CD14-positive monocyte (primary cell): Measurements from ENCODE around the gene RBKS. TPM values are rescaled to one million over a fixed set of nuclear protein-coding genes. Genes with fewer than 3 reads are reported as not detected.

Experiments used
- DNase-seq, 3 donors: peaks; one replicate each; pipeline ENCODE4 v3.0.0-alpha.2; 2011 to 2022
- H2AFZ ChIP-seq: 2 replicates; pipeline ENCODE4 v1.6.0; 2012; ENCODE audit warnings: mild to moderate bottlenecking, low read depth, low read length, inconsistent platforms; ENCODE audit not compliant: insufficient read depth, poor library complexity, severe bottlenecking
- H3K27ac ChIP-seq, 2 donors: 1 replicate in 1 of 2; 2 replicates in 1 of 2; pipeline ENCODE4 v1.5.1; 2012 to 2013; ENCODE audit warnings: low read length in 2 of 2, control low read depth in 1 of 2, inconsistent platforms in 1 of 2, low read depth in 1 of 2, mild to moderate bottlenecking in 1 of 2
- H3K27me3 ChIP-seq, 2 donors: one replicate each; pipeline versions ENCODE4 v1.6.0 to v1.6.1; 2011 to 2013; ENCODE audit warnings: low read length in 2 of 2; ENCODE audit not compliant: control insufficient read depth in 2 of 2, insufficient read depth in 2 of 2
- H3K36me3 ChIP-seq, 2 donors: replicated peaks in 1 of 2; 1 replicate in 1 of 2; 2 replicates in 1 of 2; pipeline versions ENCODE4 v1.5.1 to v1.6.1; 2012 to 2013; ENCODE audit warnings: low read length in 2 of 2, control low read depth in 1 of 2, inconsistent platforms in 1 of 2, mild to moderate bottlenecking in 1 of 2; ENCODE audit not compliant: insufficient read depth in 2 of 2, control insufficient read depth in 1 of 2
- H3K4me1 ChIP-seq, 2 donors: 1 replicate in 1 of 2; 2 replicates in 1 of 2; pipeline versions ENCODE4 v1.5.1 to v1.6.1; 2012 to 2013; ENCODE audit warnings: low read length in 2 of 2, control low read depth in 1 of 2, inconsistent platforms in 1 of 2, mild to moderate bottlenecking in 1 of 2, moderate library complexity in 1 of 2; ENCODE audit not compliant: insufficient read depth in 2 of 2, control insufficient read depth in 1 of 2
- H3K4me2 ChIP-seq: replicated peaks from 2 replicates; pipeline ENCODE3; 2012; ENCODE audit warnings: low read length, moderate library complexity, mild to moderate bottlenecking; ENCODE audit not compliant: poor library complexity, severe bottlenecking; ENCODE audit errors: extremely low read depth
- H3K4me3 ChIP-seq, 3 experiments: fragments of 200-600 bp in 1 of 3; sonication (generic) in 1 of 3; replicated peaks in 1 of 3; 1 replicate in 2 of 3; 2 replicates in 1 of 3; pipeline ENCODE4 v1.5.1; 2011 to 2013; ENCODE audit warnings: low read length in 3 of 3, mild to moderate bottlenecking in 3 of 3, control low read depth in 2 of 3, low read depth in 2 of 3, inconsistent platforms in 1 of 3, moderate library complexity in 1 of 3
- H3K79me2 ChIP-seq: 2 replicates; pipeline ENCODE4 v1.6.0; 2012; ENCODE audit warnings: mild to moderate bottlenecking, control low read depth, inconsistent platforms, low read length, moderate library complexity; ENCODE audit not compliant: insufficient read depth
- H3K9ac ChIP-seq: 2 replicates; pipeline ENCODE4 v1.6.0; 2017; ENCODE audit warnings: low read length, mild to moderate bottlenecking; ENCODE audit not compliant: insufficient read depth, poor library complexity, severe bottlenecking
- H3K9me3 ChIP-seq, 2 donors: replicated peaks in 1 of 2; 1 replicate in 1 of 2; 2 replicates in 1 of 2; pipeline versions ENCODE4 v1.5.1 to v1.6.1; 2012 to 2013; ENCODE audit warnings: low read length in 2 of 2, control low read depth in 1 of 2; ENCODE audit not compliant: control insufficient read depth in 1 of 2, insufficient read depth in 1 of 2
- H4K20me1 ChIP-seq: 2 replicates; pipeline ENCODE4 v1.6.0; 2012; ENCODE audit warnings: mild to moderate bottlenecking, low read length, control low read depth, moderate library complexity; ENCODE audit not compliant: insufficient read depth
- H3K27ac Mint-ChIP-seq, 7 donors: one replicate each; pipeline ENCODE4 v1.8.0; 2020; ENCODE audit warnings: mild to moderate bottlenecking in 7 of 7, mixed read lengths in 7 of 7, moderate library complexity in 6 of 7, inconsistent platforms in 2 of 7
- H3K27me3 Mint-ChIP-seq, 3 donors: one replicate each; pipeline ENCODE4 v1.8.0; 2021 to 2022; ENCODE audit warnings: low read depth in 3 of 3, mild to moderate bottlenecking in 3 of 3, mixed read lengths in 3 of 3, moderate library complexity in 3 of 3, inconsistent platforms in 1 of 3
- H3K36me3 Mint-ChIP-seq, 2 donors: one replicate each; pipeline ENCODE4 v1.8.0; 2020; ENCODE audit warnings: mixed read lengths in 2 of 2, inconsistent platforms in 1 of 2, mild to moderate bottlenecking in 1 of 2
- H3K4me1 Mint-ChIP-seq: one replicate; pipeline ENCODE4 v1.8.0; 2020; ENCODE audit warnings: mild to moderate bottlenecking, mixed read lengths
- H3K4me3 Mint-ChIP-seq, 2 donors: one replicate each; pipeline ENCODE4 v1.8.0; 2020; ENCODE audit warnings: mild to moderate bottlenecking in 2 of 2, mixed read lengths in 2 of 2, moderate library complexity in 1 of 2
- H3K9me3 Mint-ChIP-seq, 7 donors: one replicate each; pipeline ENCODE4 v1.8.0; 2020 to 2022; ENCODE audit warnings: mixed read lengths in 7 of 7, mild to moderate bottlenecking in 6 of 7, moderate library complexity in 6 of 7, inconsistent platforms in 2 of 7
- WGBS: methylation state at CpG from one replicate; pipeline ENCODE4 v1.1.5; 2013; ENCODE audit warnings: missing lambda C conversion rate; ENCODE audit not compliant: insufficient coverage; 5-methylcytosine and 5-hydroxymethylcytosine counted together
- intact Hi-C, 2 donors: fragments of 100-400 bp; cut with micrococcal nuclease; formaldehyde crosslinking; loops; one replicate each; pipeline versions ENCODE4 v1.15.0 to v1.15.1; 2023
- polyA plus RNA-seq, 3 donors: library from polyadenylated mRNA; depleted of rRNA in 1 of 3; unstranded in 2 of 3; stranded (reverse) in 1 of 3; fragments of 300-500 nt in 2 of 3; fragments of >200 nt in 1 of 3; fragmentation: Illumina TruSeq in 2 of 3; gene quantifications; 1 replicate in 2 of 3; 2 replicates in 1 of 3; pipeline ENCODE4 v1.2.3, GENCODE V29; 2012 to 2021
- TF ChIP-seq, protein P1 (sequence below): fragments of 200-600 bp; IDR thresholded peaks from one replicate; pipeline ENCODE4 v1.8.0; 2022; ENCODE audit warnings: antibody characterized with exemption, mild to moderate bottlenecking

The RBKS gene
- polyA plus RNA-seq, 3 donors = 3.9 to 39.1 (median 4.3) TPM

GRCh38 chr2:27736031-27736889, 153.9 kb downstream of the RBKS start:
- Histone ChIP-seq H3K4me3 (peak overlapping the region in 1 of 3 experiments; percentile 71), H3K36me3 (no peaks in the 10 kb centered on the region), H3K9ac (peak overlapping the region; percentile 33), H3K79me2 (no peaks in the 10 kb centered on the region), H2AFZ (peak overlapping the region; percentile 91), H4K20me1 (no peaks in the 10 kb centered on the region), H3K27ac (no peak overlapping the region), H3K27me3 (no peaks in the 10 kb centered on the region), H3K4me2 (peak overlapping the region; percentile 80), H3K4me1 (peaks cover 15 to 24% of the 10 kb centered on the region in 2 donors), H3K9me3 (peaks cover 0 to 5% of the 10 kb centered on the region in 2 donors)
- intact Hi-C loops = no loop called here
- no peak for DNase-seq
- Mint-ChIP-seq H3K27ac (peak overlapping the region in 1 of 7 donors; percentile 33), H3K4me1 (peaks cover 20% of the 10 kb centered on the region), H3K4me3 (peak overlapping the region; percentile 56 to 88), H3K27me3 (peaks cover 3 to 11% (median 4%) of the 10 kb centered on the region in 3 donors), H3K36me3 (no peaks in the 10 kb centered on the region), H3K9me3 (peaks cover 2 to 13% (median 6%) of the 10 kb centered on the region in 7 donors)
- 91% methylated on average over 8 of the region's 10 CpGs for WGBS
- TF ChIP-seq, protein P1, sequence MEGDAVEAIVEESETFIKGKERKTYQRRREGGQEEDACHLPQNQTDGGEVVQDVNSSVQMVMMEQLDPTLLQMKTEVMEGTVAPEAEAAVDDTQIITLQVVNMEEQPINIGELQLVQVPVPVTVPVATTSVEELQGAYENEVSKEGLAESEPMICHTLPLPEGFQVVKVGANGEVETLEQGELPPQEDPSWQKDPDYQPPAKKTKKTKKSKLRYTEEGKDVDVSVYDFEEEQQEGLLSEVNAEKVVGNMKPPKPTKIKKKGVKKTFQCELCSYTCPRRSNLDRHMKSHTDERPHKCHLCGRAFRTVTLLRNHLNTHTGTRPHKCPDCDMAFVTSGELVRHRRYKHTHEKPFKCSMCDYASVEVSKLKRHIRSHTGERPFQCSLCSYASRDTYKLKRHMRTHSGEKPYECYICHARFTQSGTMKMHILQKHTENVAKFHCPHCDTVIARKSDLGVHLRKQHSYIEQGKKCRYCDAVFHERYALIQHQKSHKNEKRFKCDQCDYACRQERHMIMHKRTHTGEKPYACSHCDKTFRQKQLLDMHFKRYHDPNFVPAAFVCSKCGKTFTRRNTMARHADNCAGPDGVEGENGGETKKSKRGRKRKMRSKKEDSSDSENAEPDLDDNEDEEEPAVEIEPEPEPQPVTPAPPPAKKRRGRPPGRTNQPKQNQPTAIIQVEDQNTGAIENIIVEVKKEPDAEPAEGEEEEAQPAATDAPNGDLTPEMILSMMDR = no peak

GRCh38 chr2:27735263-27735904, 154.8 kb downstream of the RBKS start:
- no peaks in the 10 kb centered on the region for H4K20me1 ChIP-seq
- H3K4me2 ChIP-seq = peak overlapping the region; percentile 80
- no peaks in the 10 kb centered on the region for H3K36me3 Mint-ChIP-seq
- H3K27ac ChIP-seq = no peak overlapping the region
- peak overlapping the region; percentile 83 to 88 for H3K4me3 Mint-ChIP-seq
- H3K27ac Mint-ChIP-seq = peak overlapping the region in 1 of 7 donors; percentile 82
- H3K4me3 ChIP-seq = peak overlapping the region; percentile 27 to 71 (median 40)
- H3K79me2 ChIP-seq = no peaks in the 10 kb centered on the region
- peak overlapping the region; percentile 91 for H2AFZ ChIP-seq
- peaks cover 15 to 24% of the 10 kb centered on the region in 2 donors for H3K4me1 ChIP-seq
- H3K9me3 Mint-ChIP-seq = peaks cover 2 to 13% (median 6%) of the 10 kb centered on the region in 7 donors
- H3K36me3 ChIP-seq = no peaks in the 10 kb centered on the region
- no peak for DNase-seq
- no peaks in the 10 kb centered on the region for H3K27me3 ChIP-seq
- TF ChIP-seq, protein P1 = no peak
- peaks cover 0 to 5% of the 10 kb centered on the region in 2 donors for H3K9me3 ChIP-seq
- peaks cover 3 to 11% (median 4%) of the 10 kb centered on the region in 3 donors for H3K27me3 Mint-ChIP-seq
- intact Hi-C loops = no loop called here
- H3K9ac ChIP-seq = peak overlapping the region; percentile 33
- 2% methylated on average over 48 of the region's 51 CpGs for WGBS
- peaks cover 21% of the 10 kb centered on the region for H3K4me1 Mint-ChIP-seq
